ENCODE results near the gene ITIH4.
"Not testable (repeated sequence)": the region's sequence is repeated elsewhere in the genome, so short reads cannot be mapped to it uniquely, and the experiment has no call there.

ITIH4 gene

GRCh38 chr3:52779837-52780585, 50.5 kb downstream of the ITIH4 start:
- no peak for DNase-seq

GRCh38 chr3:52779011-52779836, 51.2 kb downstream of the ITIH4 start:
- peak; percentile 69 for DNase-seq

- no peak for DNase-seq
Measured at GRCh38 chr3:52777959-52778805, 52.3 kb downstream of the ITIH4 start.

GRCh38 chr3:52777127-52777958, 53.1 kb downstream of the ITIH4 start, which contains the start of gene ITIH1:
ITIH1 (plus strand) TSS chr3:52777599; CDS start chr3:52777616, 17 bp downstream.
- no peak for DNase-seq

GRCh38 chr3:52776486-52776885, 54.0 kb downstream of the ITIH4 start:
- DNase-seq: not testable (repeated sequence)

- no peak for DNase-seq
Measured at GRCh38 chr3:52775877-52776276, 54.6 kb downstream of the ITIH4 start.

GRCh38 chr3:52774901-52775864, 55.3 kb downstream of the ITIH4 start:
- DNase-seq: peak; percentile 9

- no peak for DNase-seq
Measured at GRCh38 chr3:52774066-52774713, 56.3 kb downstream of the ITIH4 start.

- no peak for DNase-seq
Measured at GRCh38 chr3:52773361-52774065, 57.0 kb downstream of the ITIH4 start.

- DNase-seq: no peak
Measured at GRCh38 chr3:52771702-52772101, 58.8 kb downstream of the ITIH4 start.

GRCh38 chr3:52771334-52771681, 59.2 kb downstream of the ITIH4 start:
- DNase-seq: no peak

- DNase-seq: peak; percentile 90
Measured at GRCh38 chr3:52770496-52771333, 59.8 kb downstream of the ITIH4 start, which contains the start of gene NEK4. NEK4 (minus strand) TSS chr3:52770940; CDS start chr3:52770746, 194 bp downstream.

GRCh38 chr3:52769786-52770455, 60.6 kb downstream of the ITIH4 start:
- DNase-seq: no peak

GRCh38 chr3:52763466-52763865, 67.0 kb downstream of the ITIH4 start:
- DNase-seq: no peak

Data from CD4-positive, alpha-beta T cell treated with Interferon gamma for 1 hour (primary cell).